HCT116 (cell line): Measurements from ENCODE around the gene TEX22.

Experiments
- EGR1 ChIP-seq: IDR thresholded peaks from 2 replicates; pipeline ENCODE4 v1.6.1; 2012; ENCODE audit warnings: low read depth
- EZH2 ChIP-seq: fragments of 200-600 bp; sonication (generic); IDR thresholded peaks from 2 replicates; pipeline ENCODE4 v1.6.1; 2017; ENCODE audit warnings: antibody characterized with exemption, mixed run types
- EZH2phosphoT487 ChIP-seq: fragments of 200-600 bp; IDR thresholded peaks from 2 replicates; pipeline ENCODE4 v1.6.1; 2018; ENCODE audit warnings: antibody characterized with exemption, borderline replicate concordance
- POLR2A ChIP-seq: IDR thresholded peaks from 2 replicates; pipeline ENCODE4 v1.7.0; 2011; ENCODE audit warnings: borderline replicate concordance; ENCODE audit not compliant: insufficient read depth, insufficient read length; ENCODE audit errors: extremely low read depth
- POLR2AphosphoS5 ChIP-seq: IDR thresholded peaks from 2 replicates; pipeline ENCODE4 v1.6.1; 2011; ENCODE audit warnings: mild to moderate bottlenecking, low read depth, low read length, moderate library complexity
- RAD21 ChIP-seq: IDR thresholded peaks from 2 replicates; pipeline ENCODE4 v1.6.1; 2012; ENCODE audit warnings: low read depth, mild to moderate bottlenecking
- SIN3A ChIP-seq: IDR thresholded peaks from 2 replicates; pipeline ENCODE4 v1.6.1; 2012; ENCODE audit warnings: low read depth
- ZFX ChIP-seq: fragments of 450-650 bp; IDR thresholded peaks from 2 replicates; pipeline ENCODE4 v1.6.1; 2017
- TF ChIP-seq, protein P1 (sequence below), 3 experiments: fragments of 200-600 bp in 1 of 3; sonication (generic) in 1 of 3; IDR thresholded peaks in 2 of 3; conservative IDR thresholded peaks in 1 of 3; 2 replicates each; pipeline ENCODE4 v1.5.1; 2012 to 2017; ENCODE audit warnings: low read depth in 2 of 3, low read length in 2 of 3, antibody characterized with exemption in 1 of 3, borderline replicate concordance in 1 of 3, control low read depth in 1 of 3, mild to moderate bottlenecking in 1 of 3, mixed read lengths in 1 of 3, mixed run types in 1 of 3, moderate library complexity in 1 of 3; ENCODE audit not compliant: insufficient read depth in 1 of 3
- TF ChIP-seq, protein P2 (sequence below): IDR thresholded peaks from 2 replicates; pipeline ENCODE4 v1.6.1; 2012; ENCODE audit warnings: low read depth
- TF ChIP-seq, protein P3 (sequence below): IDR thresholded peaks from 2 replicates; pipeline ENCODE4 v1.6.1; 2012
- TF ChIP-seq, protein P4 (sequence below): IDR thresholded peaks from 2 replicates; pipeline ENCODE4 v1.6.1; 2011; ENCODE audit warnings: mild to moderate bottlenecking, low read length, moderate library complexity; ENCODE audit not compliant: insufficient replicate concordance; ENCODE audit errors: extremely low read depth

DNA sequence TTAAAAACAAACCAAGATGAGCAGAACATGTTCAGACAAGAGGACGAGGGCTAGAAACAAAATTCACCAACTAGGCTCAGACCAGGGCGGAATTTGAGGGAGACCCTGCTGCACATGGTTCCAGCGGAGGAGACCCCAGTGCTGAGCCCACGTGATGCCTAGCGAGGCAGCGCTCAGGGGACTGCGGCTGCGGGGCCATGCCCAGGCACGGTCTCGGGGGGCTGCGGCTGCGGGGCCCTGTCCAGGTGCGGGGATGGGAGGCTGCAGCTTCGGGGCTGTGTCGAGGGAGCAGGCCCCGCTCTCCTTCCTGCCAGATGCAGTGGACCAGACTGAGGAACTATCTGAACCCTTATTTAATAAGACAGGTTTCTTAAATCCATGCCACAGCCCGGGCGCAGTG is 63.6 kb downstream of the TEX22 start:
- no peak for TF ChIP-seq EZH2phosphoT487
- TF ChIP-seq, protein P1, sequence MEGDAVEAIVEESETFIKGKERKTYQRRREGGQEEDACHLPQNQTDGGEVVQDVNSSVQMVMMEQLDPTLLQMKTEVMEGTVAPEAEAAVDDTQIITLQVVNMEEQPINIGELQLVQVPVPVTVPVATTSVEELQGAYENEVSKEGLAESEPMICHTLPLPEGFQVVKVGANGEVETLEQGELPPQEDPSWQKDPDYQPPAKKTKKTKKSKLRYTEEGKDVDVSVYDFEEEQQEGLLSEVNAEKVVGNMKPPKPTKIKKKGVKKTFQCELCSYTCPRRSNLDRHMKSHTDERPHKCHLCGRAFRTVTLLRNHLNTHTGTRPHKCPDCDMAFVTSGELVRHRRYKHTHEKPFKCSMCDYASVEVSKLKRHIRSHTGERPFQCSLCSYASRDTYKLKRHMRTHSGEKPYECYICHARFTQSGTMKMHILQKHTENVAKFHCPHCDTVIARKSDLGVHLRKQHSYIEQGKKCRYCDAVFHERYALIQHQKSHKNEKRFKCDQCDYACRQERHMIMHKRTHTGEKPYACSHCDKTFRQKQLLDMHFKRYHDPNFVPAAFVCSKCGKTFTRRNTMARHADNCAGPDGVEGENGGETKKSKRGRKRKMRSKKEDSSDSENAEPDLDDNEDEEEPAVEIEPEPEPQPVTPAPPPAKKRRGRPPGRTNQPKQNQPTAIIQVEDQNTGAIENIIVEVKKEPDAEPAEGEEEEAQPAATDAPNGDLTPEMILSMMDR (IDR thresholded peaks at IDR 0.05 in 2 of 3, conservative IDR thresholded peaks at IDR 0.05 in 1 of 3; ENCODE audit: borderline replicate concordance in 1 of 3, insufficient read depth in 1 of 3, low read depth in 2 of 3, low read length in 2 of 3) = no peak
- TF ChIP-seq, protein P2, sequence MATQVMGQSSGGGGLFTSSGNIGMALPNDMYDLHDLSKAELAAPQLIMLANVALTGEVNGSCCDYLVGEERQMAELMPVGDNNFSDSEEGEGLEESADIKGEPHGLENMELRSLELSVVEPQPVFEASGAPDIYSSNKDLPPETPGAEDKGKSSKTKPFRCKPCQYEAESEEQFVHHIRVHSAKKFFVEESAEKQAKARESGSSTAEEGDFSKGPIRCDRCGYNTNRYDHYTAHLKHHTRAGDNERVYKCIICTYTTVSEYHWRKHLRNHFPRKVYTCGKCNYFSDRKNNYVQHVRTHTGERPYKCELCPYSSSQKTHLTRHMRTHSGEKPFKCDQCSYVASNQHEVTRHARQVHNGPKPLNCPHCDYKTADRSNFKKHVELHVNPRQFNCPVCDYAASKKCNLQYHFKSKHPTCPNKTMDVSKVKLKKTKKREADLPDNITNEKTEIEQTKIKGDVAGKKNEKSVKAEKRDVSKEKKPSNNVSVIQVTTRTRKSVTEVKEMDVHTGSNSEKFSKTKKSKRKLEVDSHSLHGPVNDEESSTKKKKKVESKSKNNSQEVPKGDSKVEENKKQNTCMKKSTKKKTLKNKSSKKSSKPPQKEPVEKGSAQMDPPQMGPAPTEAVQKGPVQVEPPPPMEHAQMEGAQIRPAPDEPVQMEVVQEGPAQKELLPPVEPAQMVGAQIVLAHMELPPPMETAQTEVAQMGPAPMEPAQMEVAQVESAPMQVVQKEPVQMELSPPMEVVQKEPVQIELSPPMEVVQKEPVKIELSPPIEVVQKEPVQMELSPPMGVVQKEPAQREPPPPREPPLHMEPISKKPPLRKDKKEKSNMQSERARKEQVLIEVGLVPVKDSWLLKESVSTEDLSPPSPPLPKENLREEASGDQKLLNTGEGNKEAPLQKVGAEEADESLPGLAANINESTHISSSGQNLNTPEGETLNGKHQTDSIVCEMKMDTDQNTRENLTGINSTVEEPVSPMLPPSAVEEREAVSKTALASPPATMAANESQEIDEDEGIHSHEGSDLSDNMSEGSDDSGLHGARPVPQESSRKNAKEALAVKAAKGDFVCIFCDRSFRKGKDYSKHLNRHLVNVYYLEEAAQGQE = no peak
- no peak for TF ChIP-seq POLR2A
- no peak for TF ChIP-seq EGR1
- TF ChIP-seq POLR2AphosphoS5 = no peak
- no peak for TF ChIP-seq RAD21
- TF ChIP-seq, protein P3, sequence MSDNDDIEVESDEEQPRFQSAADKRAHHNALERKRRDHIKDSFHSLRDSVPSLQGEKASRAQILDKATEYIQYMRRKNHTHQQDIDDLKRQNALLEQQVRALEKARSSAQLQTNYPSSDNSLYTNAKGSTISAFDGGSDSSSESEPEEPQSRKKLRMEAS = no peak
- TF ChIP-seq SIN3A = no peak
- TF ChIP-seq, protein P4, sequence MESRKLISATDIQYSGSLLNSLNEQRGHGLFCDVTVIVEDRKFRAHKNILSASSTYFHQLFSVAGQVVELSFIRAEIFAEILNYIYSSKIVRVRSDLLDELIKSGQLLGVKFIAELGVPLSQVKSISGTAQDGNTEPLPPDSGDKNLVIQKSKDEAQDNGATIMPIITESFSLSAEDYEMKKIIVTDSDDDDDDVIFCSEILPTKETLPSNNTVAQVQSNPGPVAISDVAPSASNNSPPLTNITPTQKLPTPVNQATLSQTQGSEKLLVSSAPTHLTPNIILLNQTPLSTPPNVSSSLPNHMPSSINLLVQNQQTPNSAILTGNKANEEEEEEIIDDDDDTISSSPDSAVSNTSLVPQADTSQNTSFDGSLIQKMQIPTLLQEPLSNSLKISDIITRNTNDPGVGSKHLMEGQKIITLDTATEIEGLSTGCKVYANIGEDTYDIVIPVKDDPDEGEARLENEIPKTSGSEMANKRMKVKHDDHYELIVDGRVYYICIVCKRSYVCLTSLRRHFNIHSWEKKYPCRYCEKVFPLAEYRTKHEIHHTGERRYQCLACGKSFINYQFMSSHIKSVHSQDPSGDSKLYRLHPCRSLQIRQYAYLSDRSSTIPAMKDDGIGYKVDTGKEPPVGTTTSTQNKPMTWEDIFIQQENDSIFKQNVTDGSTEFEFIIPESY = no peak
- no peak for TF ChIP-seq EZH2
- no peak for TF ChIP-seq ZFX
